ENCODE measurements around the gene HOMER3.

DNA sequence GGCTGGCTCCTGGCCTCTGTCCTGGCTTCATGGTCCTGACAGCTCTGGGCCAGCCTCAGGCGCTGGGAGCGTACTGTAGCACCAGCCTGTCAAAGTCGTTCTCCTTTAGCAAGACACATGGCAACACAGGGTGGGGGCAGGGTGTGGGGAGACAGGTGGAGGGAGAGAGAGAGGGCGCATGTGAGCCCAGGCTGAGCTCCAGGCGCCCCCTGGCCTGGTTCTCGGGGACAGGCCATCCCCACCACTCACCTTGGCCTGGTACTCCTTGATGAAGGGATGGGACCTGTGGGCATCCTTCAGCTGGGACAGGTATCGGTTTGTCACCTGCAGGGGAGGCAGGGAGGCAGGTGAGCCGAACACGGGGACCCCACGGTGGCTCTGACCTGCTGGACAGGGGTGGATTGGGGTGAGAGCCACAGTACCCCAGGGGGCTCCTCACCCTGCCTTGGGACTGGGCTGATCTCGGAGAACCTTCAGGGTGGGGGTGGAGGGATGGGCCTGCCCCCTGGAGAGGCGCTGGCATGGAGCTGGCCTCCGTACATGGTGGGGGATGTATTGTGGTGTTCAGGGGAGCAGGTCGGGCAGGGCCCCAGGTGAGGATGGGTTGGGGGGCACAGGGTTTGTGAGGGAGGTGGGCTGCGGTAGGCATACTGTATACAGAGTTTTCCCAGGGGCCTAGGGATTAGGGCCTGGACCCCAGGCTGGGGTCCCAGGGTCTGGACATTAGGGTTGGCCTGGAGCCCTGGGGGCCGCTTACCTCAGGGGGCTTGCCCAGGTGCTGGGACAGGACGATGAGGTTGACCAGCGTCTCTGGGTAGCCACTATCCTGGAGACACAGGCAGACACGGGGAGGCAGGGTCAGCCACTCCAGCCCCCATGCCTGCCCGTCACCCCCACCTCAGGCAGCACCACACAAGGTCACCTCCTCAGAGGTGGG lies 41.1 kb downstream of the HOMER3 start:
- TF ChIP-seq EZH2 (IDR thresholded peaks at IDR 0.05; ENCODE audit: insufficient read depth, poor library complexity, severe bottlenecking) (no peak), EZH2phosphoT487 (IDR thresholded peaks at IDR 0.05; ENCODE audit: insufficient read depth, low read depth) (no peak)
